H1 (cell line): Measurements from ENCODE around the gene PCDHA5. TPM values are rescaled to one million over a fixed set of nuclear protein-coding genes. Genes with fewer than 3 reads are reported as not detected.

ENCODE experiments used
- CTCF ChIA-PET: fragments of 300-600 bp; sonication (Branson Sonifier 250); formaldehyde crosslinking; loops from one replicate; lab custom pipeline; 2021; ENCODE audit not compliant: partially characterized antibody; lab: Charles Lee
- POLR2A ChIA-PET: fragments of 300-600 bp; sonication (Branson Sonifier 250); formaldehyde crosslinking; loops from one replicate; lab custom pipeline; 2021; ENCODE audit warnings: inconsistent platforms; ENCODE audit not compliant: partially characterized antibody; lab: Charles Lee
- DNase-seq, 2 experiments: peaks; one replicate each; pipeline versions ENCODE4 v3.0.0 to v3.0.0-alpha.2; 2010 to 2022; ENCODE audit warnings: low spot score in 2 of 2, low read depth in 1 of 2, mixed read lengths in 1 of 2
- FAIRE-seq: peaks from 2 replicates; lab custom pipeline; 2011; peaks lifted over from hg19 to GRCh38; lab: Jason Lieb, UNC
- H2AFZ ChIP-seq: 2 replicates; pipeline ENCODE4 v1.8.1; 2012; ENCODE audit warnings: low read length, inconsistent platforms
- H2AK5ac ChIP-seq: 2 replicates; pipeline ENCODE4 v1.6.1; 2013; ENCODE audit warnings: low read depth, low read length
- H2BK120ac ChIP-seq: replicated peaks from 2 replicates; pipeline ENCODE3; 2013; ENCODE audit warnings: low read depth, low read length, inconsistent platforms
- H2BK12ac ChIP-seq: 2 replicates; pipeline ENCODE4 v1.6.1; 2013; ENCODE audit warnings: low read depth, low read length
- H2BK15ac ChIP-seq: 2 replicates; pipeline ENCODE4 v1.6.1; 2013; ENCODE audit warnings: low read length
- H2BK20ac ChIP-seq: 2 replicates; pipeline ENCODE4 v1.6.1; 2013; ENCODE audit warnings: low read length
- H2BK5ac ChIP-seq: 2 replicates; pipeline ENCODE4 v1.6.1; 2013; ENCODE audit warnings: low read depth, low read length
- H3K14ac ChIP-seq: 2 replicates; pipeline ENCODE4 v1.6.1; 2013; ENCODE audit warnings: inconsistent platforms; ENCODE audit not compliant: insufficient read length
- H3K18ac ChIP-seq: 2 replicates; pipeline ENCODE4 v1.6.1; 2013; ENCODE audit warnings: low read length; ENCODE audit errors: extremely low read depth
- H3K23ac ChIP-seq: 2 replicates; pipeline ENCODE4 v1.6.1; 2013; ENCODE audit warnings: inconsistent platforms; ENCODE audit not compliant: insufficient read length
- H3K23me2 ChIP-seq: 2 replicates; pipeline ENCODE4 v1.6.1; 2013; ENCODE audit warnings: low read depth, low read length
- H3K27ac ChIP-seq: 2 replicates; pipeline ENCODE4 v1.6.1; 2011; ENCODE audit warnings: low read depth, low read length, inconsistent platforms
- H3K27me3 ChIP-seq, 4 experiments: replicated peaks in 1 of 4; 1 replicate in 1 of 4; 2 replicates in 3 of 4; pipeline versions ENCODE4 v1.6.1 to v1.8.1; 2011 to 2013; ENCODE audit warnings: low read length in 3 of 4, mild to moderate bottlenecking in 3 of 4, inconsistent platforms in 2 of 4, mixed read lengths in 2 of 4, moderate library complexity in 1 of 4; ENCODE audit not compliant: control insufficient read depth in 3 of 4, insufficient read depth in 3 of 4; ENCODE audit errors: extremely low read depth in 1 of 4
- H3K36me3 ChIP-seq, 4 experiments: 2 replicates each; pipeline versions ENCODE4 v1.6.1 to v1.8.1; 2011 to 2013; ENCODE audit warnings: mild to moderate bottlenecking in 4 of 4, low read length in 3 of 4, moderate library complexity in 2 of 4, control low read depth in 1 of 4, inconsistent platforms in 1 of 4; ENCODE audit not compliant: insufficient read depth in 4 of 4, control insufficient read depth in 2 of 4
- H3K4ac ChIP-seq: replicated peaks from 2 replicates; pipeline ENCODE3; 2013; ENCODE audit warnings: low read length, low read depth, mixed read lengths, inconsistent platforms; ENCODE audit not compliant: insufficient read length
- H3K4me1 ChIP-seq, 4 experiments: replicated peaks in 1 of 4; 1 replicate in 1 of 4; 2 replicates in 3 of 4; pipeline versions ENCODE4 v1.6.1 to v1.8.1; 2011 to 2013; ENCODE audit warnings: low read length in 3 of 4, inconsistent platforms in 2 of 4, mixed read lengths in 1 of 4; ENCODE audit not compliant: insufficient read depth in 4 of 4, control insufficient read depth in 3 of 4
- H3K4me2 ChIP-seq, 2 experiments: 2 replicates each; pipeline versions ENCODE4 v1.6.1 to v1.8.1; 2011 to 2013; ENCODE audit warnings: low read depth in 2 of 2, low read length in 2 of 2, control low read depth in 1 of 2, inconsistent platforms in 1 of 2, mild to moderate bottlenecking in 1 of 2; ENCODE audit not compliant: insufficient read depth in 1 of 2
- H3K4me3 ChIP-seq, 4 experiments: fragments of 200-600, 300-600 bp in 1 of 4; sonication (generic), shearing (Covaris generic), sonication (Bioruptor Twin) in 1 of 4; 2 replicates each; pipeline versions ENCODE4 v1.5.1 to v1.8.1; 2011 to 2016; ENCODE audit warnings: low read length in 4 of 4, low read depth in 3 of 4, control low read depth in 2 of 4, inconsistent platforms in 2 of 4, mild to moderate bottlenecking in 2 of 4, mixed read lengths in 1 of 4, moderate library complexity in 1 of 4; ENCODE audit not compliant: insufficient read depth in 2 of 4; ENCODE audit errors: extremely low read depth in 1 of 4
- H3K56ac ChIP-seq: replicated peaks from 2 replicates; pipeline ENCODE3; 2013; ENCODE audit warnings: low read depth, mild to moderate bottlenecking, mixed read lengths, low read length, inconsistent platforms; ENCODE audit not compliant: insufficient read length
- H3K79me1 ChIP-seq: 2 replicates; pipeline ENCODE4 v1.6.1; 2013; ENCODE audit warnings: low read depth, low read length, control low read depth
- H3K79me2 ChIP-seq, 2 experiments: 2 replicates each; pipeline versions ENCODE4 v1.6.1 to v1.8.1; 2012 to 2013; ENCODE audit warnings: low read length in 2 of 2, mild to moderate bottlenecking in 2 of 2, inconsistent platforms in 1 of 2; ENCODE audit not compliant: insufficient read depth in 2 of 2, control insufficient read depth in 1 of 2
- H3K9ac ChIP-seq, 4 experiments: replicated peaks in 1 of 4; 1 replicate in 1 of 4; 2 replicates in 3 of 4; pipeline versions ENCODE4 v1.6.1 to v1.8.1; 2011 to 2013; ENCODE audit warnings: low read depth in 3 of 4, low read length in 3 of 4, control low read depth in 2 of 4, mild to moderate bottlenecking in 2 of 4, moderate library complexity in 2 of 4, inconsistent platforms in 1 of 4; ENCODE audit errors: extremely low read depth in 1 of 4
- H3K9me3 ChIP-seq, 2 experiments: 2 replicates each; pipeline versions ENCODE4 v1.6.1 to v1.8.1; 2012 to 2013; ENCODE audit warnings: mild to moderate bottlenecking in 2 of 2, moderate library complexity in 2 of 2, control low read depth in 1 of 2, inconsistent platforms in 1 of 2, low read depth in 1 of 2, low read length in 1 of 2, mixed read lengths in 1 of 2; ENCODE audit not compliant: insufficient read depth in 2 of 2
- H4K20me1 ChIP-seq, 2 experiments: replicated peaks in 1 of 2; 2 replicates each; pipeline versions ENCODE3 to v1.8.1; 2011 to 2013; ENCODE audit warnings: inconsistent platforms in 2 of 2, low read length in 2 of 2, mild to moderate bottlenecking in 1 of 2; ENCODE audit not compliant: insufficient read depth in 2 of 2, control insufficient read depth in 1 of 2
- H4K5ac ChIP-seq: 2 replicates; pipeline ENCODE4 v1.6.1; 2013; ENCODE audit warnings: low read length, low read depth, mixed read lengths, inconsistent platforms; ENCODE audit not compliant: insufficient read length
- H4K8ac ChIP-seq: 2 replicates; pipeline ENCODE4 v1.8.0; 2013; ENCODE audit warnings: mild to moderate bottlenecking, moderate library complexity, low read length, inconsistent platforms; ENCODE audit not compliant: insufficient read depth; ENCODE audit errors: extremely low read depth
- H4K91ac ChIP-seq: replicated peaks from 2 replicates; pipeline ENCODE3; 2013; ENCODE audit warnings: low read length, mixed read lengths, inconsistent platforms; ENCODE audit not compliant: insufficient read length
- GTF2F1 ChIP-seq: IDR thresholded peaks from 2 replicates; pipeline ENCODE4 v1.6.1; 2012; ENCODE audit warnings: low read depth, low read length, improper control_type of control experiment, borderline replicate concordance
- WGBS, 2 experiments: shearing (Covaris generic) in 1 of 2; methylation state at CpG; one replicate each; pipeline versions ENCODE4 v1.1.6 to v1.1.7; 2013 to 2015; ENCODE audit warnings: low lambda C conversion rate in 2 of 2, mixed read lengths in 2 of 2, inconsistent platforms in 1 of 2, low coverage in 1 of 2, missing lambda C conversion rate in 1 of 2; ENCODE audit not compliant: insufficient replicate concordance in 2 of 2, insufficient coverage in 1 of 2, insufficient read length in 1 of 2; ENCODE audit errors: extremely low coverage in 1 of 2, missing lambda C conversion rate in 1 of 2; 5-methylcytosine and 5-hydroxymethylcytosine counted together
- polyA plus RNA-seq, 7 experiments: library from polyadenylated mRNA; depleted of rRNA in 3 of 7; stranded (reverse) in 5 of 7; unstranded in 2 of 7; fragments of >200 nt in 5 of 7; fragments of 200-250 nt in 2 of 7; gene quantifications; 1 replicate in 5 of 7; 2 replicates in 1 of 7; 4 replicates in 1 of 7; pipeline versions ENCODE4 v1.2.1 to v1.2.3, GENCODE V29; 2011 to 2013; ENCODE audit warnings: missing spikeins in 2 of 7, mixed read lengths in 2 of 7
- total RNA-seq: library from RNA; stranded (reverse); fragmentation: NEBNext Ultra II Directional; extraction: Animal tissue kit (Norgen Biotek cat#: 25700); gene quantifications from 2 replicates; pipeline ENCODE4 v1.2.1, GENCODE V29; 2021
- TF ChIP-seq, protein P1 (sequence below), 3 experiments: IDR thresholded peaks; 1 replicate in 2 of 3; 2 replicates in 1 of 3; pipeline versions ENCODE4 v1.5.1 to v1.6.1; 2011; ENCODE audit warnings: low read length in 3 of 3, mild to moderate bottlenecking in 3 of 3, inconsistent platforms in 2 of 3, low read depth in 1 of 3, moderate library complexity in 1 of 3; ENCODE audit not compliant: insufficient read depth in 1 of 3; ENCODE audit errors: control extremely low read depth in 1 of 3

The PCDHA5 gene
- total and polyA plus RNA-seq, 2 of the 8 experiments (the other 6 are each of a cell fraction or from before 2014, with no cell fraction given) = 0.33 to 0.76 TPM

DNA sequence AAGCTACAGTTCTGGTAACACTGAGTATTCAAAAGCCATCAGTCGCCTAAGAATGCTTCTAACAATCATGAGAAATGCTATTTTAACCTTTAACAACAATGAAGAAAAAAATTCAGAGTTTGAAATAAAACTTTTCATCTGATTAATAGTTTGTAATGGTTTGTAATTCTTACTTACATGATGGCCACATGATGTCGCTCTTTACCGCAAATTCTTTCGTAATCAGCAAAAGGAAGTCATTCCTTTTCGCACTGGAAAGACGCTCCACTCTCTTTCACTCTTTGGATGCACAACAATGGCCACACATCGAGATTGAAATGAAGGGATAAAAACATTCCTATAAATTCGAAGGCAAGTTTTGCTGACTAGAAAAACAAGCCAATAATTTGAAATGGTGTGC, 12.6 kb downstream of the PCDHA5 start, which contains the start of gene PCDHA7:
Gene PCDHA7 (plus strand): TSS at position 277 of the 400 bp plus-strand sequence. CDS start 115 bp downstream, at position 392.
- Histone ChIP-seq H2AFZ (no peak within 1 kb of the TSS), H2BK15ac (no peak within 1 kb of the TSS), H3K18ac (no peak within 1 kb of the TSS; the same call in 1 of the 2 replicates), H3K4me3 (peak within 1 kb of the TSS in 1 of 4 experiments; percentile 59; a peak in 2 of 8 replicates), H3K79me2 (no peaks in the 10 kb centered on the region; a peak in 1 of 4 replicates), H3K4me1 (no peaks in the 10 kb centered on the region), H3K4me2 (peak within 1 kb of the TSS in 1 of 2 experiments; percentile 59; a peak in 1 of 4 replicates), H3K9ac (peak within 1 kb of the TSS in 1 of 4 experiments; percentile 63; a peak in 1 of 7 replicates), H2BK20ac (no peak within 1 kb of the TSS), H3K14ac (no peak within 1 kb of the TSS), H3K79me1 (no peaks in the 10 kb centered on the region), H3K27ac (no peak within 1 kb of the TSS), H3K36me3 (peaks cover 0 to 9% (median 0%) of the 10 kb centered on the region in 4 experiments; a peak in 2 of 8 replicates), H3K9me3 (peaks cover 0 to 21% of the 10 kb centered on the region in 2 experiments; a peak in 2 of 4 replicates), H4K5ac (no peak within 1 kb of the TSS), H2BK12ac (no peak within 1 kb of the TSS), H2AK5ac (no peak within 1 kb of the TSS), H3K56ac (no peak within 1 kb of the TSS), H4K91ac (no peak within 1 kb of the TSS), H2BK5ac (no peak within 1 kb of the TSS), H2BK120ac (no peak within 1 kb of the TSS), H4K20me1 (no peaks in the 10 kb centered on the region), H3K27me3 (no peaks in the 10 kb centered on the region), H3K23me2 (no peaks in the 10 kb centered on the region), H3K23ac (no peak within 1 kb of the TSS), H3K4ac (no peak within 1 kb of the TSS), H4K8ac (no peak within 1 kb of the TSS; the same call in 1 of the 2 replicates)
- ChIA-PET CTCF (interaction anchor here (1.1 to 2.2 kb wide), 7 partner anchors 8 to 217 kb away, joined by 3 to 6 read pairs (median 4); partner anchors contain the start of genes PCDHA11, PCDHA5 and PCDHB1), POLR2A (no interaction called here)
- FAIRE-seq (no peak), DNase-seq (no peak)
- no peak for TF ChIP-seq GTF2F1
- TF ChIP-seq, protein P1, sequence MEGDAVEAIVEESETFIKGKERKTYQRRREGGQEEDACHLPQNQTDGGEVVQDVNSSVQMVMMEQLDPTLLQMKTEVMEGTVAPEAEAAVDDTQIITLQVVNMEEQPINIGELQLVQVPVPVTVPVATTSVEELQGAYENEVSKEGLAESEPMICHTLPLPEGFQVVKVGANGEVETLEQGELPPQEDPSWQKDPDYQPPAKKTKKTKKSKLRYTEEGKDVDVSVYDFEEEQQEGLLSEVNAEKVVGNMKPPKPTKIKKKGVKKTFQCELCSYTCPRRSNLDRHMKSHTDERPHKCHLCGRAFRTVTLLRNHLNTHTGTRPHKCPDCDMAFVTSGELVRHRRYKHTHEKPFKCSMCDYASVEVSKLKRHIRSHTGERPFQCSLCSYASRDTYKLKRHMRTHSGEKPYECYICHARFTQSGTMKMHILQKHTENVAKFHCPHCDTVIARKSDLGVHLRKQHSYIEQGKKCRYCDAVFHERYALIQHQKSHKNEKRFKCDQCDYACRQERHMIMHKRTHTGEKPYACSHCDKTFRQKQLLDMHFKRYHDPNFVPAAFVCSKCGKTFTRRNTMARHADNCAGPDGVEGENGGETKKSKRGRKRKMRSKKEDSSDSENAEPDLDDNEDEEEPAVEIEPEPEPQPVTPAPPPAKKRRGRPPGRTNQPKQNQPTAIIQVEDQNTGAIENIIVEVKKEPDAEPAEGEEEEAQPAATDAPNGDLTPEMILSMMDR (IDR thresholded peaks at IDR 0.05; ENCODE audit: control extremely low read depth in 1 of 3, insufficient read depth in 1 of 3, low read depth in 1 of 3, low read length in 3 of 3) = peak in 1 of 3 experiments; percentile 11; a peak in 1 of 4 replicates
- 84% methylated on average over 8 of the region's 8 CpGs; no CpG with 5 or more reads in 1 of the 2 experiments for WGBS, 2 experiments
